Upper lobe of left lung (tissue), 6 donors: Measurements from ENCODE around the gene DACT1. TPM values are rescaled to one million over a fixed set of nuclear protein-coding genes. Genes with fewer than 3 reads are reported as not detected.

Experiments
- ATAC-seq, 2 donors: fragments of 200-7000 bp; cut with Tn5 transposase; one replicate each; pipeline ENCODE4 v1.9.1; 2022; ENCODE audit warnings: mild to moderate bottlenecking in 2 of 2, moderate library complexity in 2 of 2; ENCODE audit not compliant: low FRiP score in 2 of 2
- DNase-seq, 2 donors: peaks; one replicate each; pipeline ENCODE4 v3.0.0-alpha.2; 2019 to 2020
- H3K27ac ChIP-seq, 4 donors: fragments of 200-600 bp; sonication (generic); one replicate each; pipeline ENCODE4 v1.5.1; 2016 to 2019
- H3K27me3 ChIP-seq, 4 donors: fragments of 200-600 bp; sonication (generic); one replicate each; pipeline ENCODE4 v1.5.1; 2017 to 2019
- H3K36me3 ChIP-seq, 4 donors: fragments of 200-600 bp; sonication (generic); one replicate each; pipeline ENCODE4 v1.5.1; 2016 to 2019
- H3K4me1 ChIP-seq, 4 donors: fragments of 200-600 bp; sonication (generic); one replicate each; pipeline ENCODE4 v1.5.1; 2018 to 2019
- H3K4me3 ChIP-seq, 4 donors: fragments of 200-600 bp; sonication (generic); one replicate each; pipeline ENCODE4 v1.5.1; 2017 to 2019; ENCODE audit warnings: mild to moderate bottlenecking in 2 of 4, moderate library complexity in 1 of 4
- H3K9me3 ChIP-seq, 4 donors: fragments of 200-600 bp; sonication (generic); one replicate each; pipeline ENCODE4 v1.5.1; 2018 to 2019
- EP300 ChIP-seq, 4 donors: sonication (generic); formaldehyde crosslinking; IDR thresholded peaks; one replicate each; pipeline ENCODE4 v1.5.1; 2017; ENCODE audit warnings: antibody characterized with exemption in 4 of 4, control low read depth in 2 of 4
- POLR2A ChIP-seq, 4 donors: fragments of 450-650 bp; IDR thresholded peaks; one replicate each; pipeline ENCODE4 v1.5.1; 2016 to 2017; ENCODE audit warnings: antibody characterized with exemption in 4 of 4, mild to moderate bottlenecking in 2 of 4
- POLR2AphosphoS5 ChIP-seq, 2 donors: sonication (generic); formaldehyde crosslinking; IDR thresholded peaks; one replicate each; pipeline ENCODE4 v1.5.1; 2017; ENCODE audit warnings: antibody characterized with exemption in 2 of 2
- WGBS, 2 donors: methylation state at CpG; one replicate each; pipeline ENCODE4 v1.1.5; 2017 to 2018; 5-methylcytosine and 5-hydroxymethylcytosine counted together
- total RNA-seq, 6 donors: library from RNA; depleted of rRNA in 4 of 6; stranded (reverse); fragments of >200 nt in 4 of 6; gene quantifications; one replicate each; pipeline versions ENCODE4 v1.1.0 to v1.2.1, GENCODE V29; 2016 to 2021
- TF ChIP-seq, protein P1 (sequence below), 6 experiments: fragments of 450-650 bp in 4 of 6; fragments of 200-600 bp in 2 of 6; sonication (generic) in 2 of 6; IDR thresholded peaks; one replicate each; pipeline ENCODE4 v1.5.1; 2016 to 2019; ENCODE audit warnings: antibody characterized with exemption in 6 of 6
- donor health status: DM: no; HTN: no; CAD: no; lungs with moderate emphysema.
- donor health status: DM: no; HTN: yes; CAD: no; lungs with severe emphysema.

DACT1 gene
- total RNA-seq, 6 donors from 2014 or later = 1.0 to 8.1 (median 4.5) TPM

DNA sequence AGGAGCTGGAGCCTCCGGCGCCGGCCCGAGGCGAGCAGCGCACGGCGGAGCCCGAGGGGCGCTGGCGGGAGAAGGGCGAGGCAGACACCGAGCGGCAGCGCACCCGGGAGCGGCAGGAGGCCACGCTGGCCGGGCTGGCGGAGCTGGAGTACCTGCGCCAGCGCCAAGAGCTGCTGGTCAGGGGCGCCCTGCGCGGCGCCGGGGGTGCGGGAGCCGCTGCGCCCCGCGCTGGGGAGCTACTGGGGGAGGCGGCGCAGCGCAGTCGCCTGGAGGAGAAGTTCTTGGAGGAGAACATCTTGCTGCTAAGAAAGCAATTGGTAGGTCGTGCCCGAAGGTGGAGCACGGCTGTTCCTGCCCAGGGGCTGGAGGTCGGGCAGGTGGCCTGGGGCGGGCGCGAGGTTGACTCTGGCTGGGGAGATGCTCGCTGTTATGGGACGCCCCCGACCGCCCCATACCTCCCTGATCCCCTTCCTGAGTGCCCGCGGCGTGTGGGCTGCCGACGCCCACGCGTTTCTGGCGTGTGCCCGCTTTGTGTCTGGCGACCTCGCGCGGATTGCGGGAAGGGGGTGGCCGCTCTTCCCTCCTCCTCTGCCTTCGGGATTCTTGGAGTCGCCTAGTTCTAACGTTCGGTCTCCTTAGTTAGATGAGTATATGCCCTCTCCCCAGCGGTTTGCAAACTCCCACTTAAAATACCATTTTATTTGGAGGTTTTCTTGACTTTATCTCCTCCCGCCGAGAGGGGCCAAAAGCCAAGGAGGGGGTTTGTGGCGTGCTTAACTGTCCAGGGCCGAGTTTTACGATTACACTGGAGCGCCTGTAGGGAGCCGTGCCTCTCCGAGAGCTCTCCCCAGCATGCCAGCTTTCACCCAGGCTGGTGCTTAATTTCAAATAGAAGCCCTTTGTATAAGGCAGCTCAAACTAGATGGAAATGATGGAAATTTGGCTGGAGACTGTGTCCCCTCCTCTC lies 752 bp downstream of the DACT1 start:
- TF ChIP-seq, protein P1, sequence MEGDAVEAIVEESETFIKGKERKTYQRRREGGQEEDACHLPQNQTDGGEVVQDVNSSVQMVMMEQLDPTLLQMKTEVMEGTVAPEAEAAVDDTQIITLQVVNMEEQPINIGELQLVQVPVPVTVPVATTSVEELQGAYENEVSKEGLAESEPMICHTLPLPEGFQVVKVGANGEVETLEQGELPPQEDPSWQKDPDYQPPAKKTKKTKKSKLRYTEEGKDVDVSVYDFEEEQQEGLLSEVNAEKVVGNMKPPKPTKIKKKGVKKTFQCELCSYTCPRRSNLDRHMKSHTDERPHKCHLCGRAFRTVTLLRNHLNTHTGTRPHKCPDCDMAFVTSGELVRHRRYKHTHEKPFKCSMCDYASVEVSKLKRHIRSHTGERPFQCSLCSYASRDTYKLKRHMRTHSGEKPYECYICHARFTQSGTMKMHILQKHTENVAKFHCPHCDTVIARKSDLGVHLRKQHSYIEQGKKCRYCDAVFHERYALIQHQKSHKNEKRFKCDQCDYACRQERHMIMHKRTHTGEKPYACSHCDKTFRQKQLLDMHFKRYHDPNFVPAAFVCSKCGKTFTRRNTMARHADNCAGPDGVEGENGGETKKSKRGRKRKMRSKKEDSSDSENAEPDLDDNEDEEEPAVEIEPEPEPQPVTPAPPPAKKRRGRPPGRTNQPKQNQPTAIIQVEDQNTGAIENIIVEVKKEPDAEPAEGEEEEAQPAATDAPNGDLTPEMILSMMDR (IDR thresholded peaks at IDR 0.05) = peak in 1 of 6 experiments; percentile 8
- no peak for TF ChIP-seq POLR2AphosphoS5 (IDR thresholded peaks at IDR 0.05)
- H3K27ac ChIP-seq = peak overlapping the region; percentile 64 to 88 (median 82)
- peak overlapping the region; percentile 55 to 75 (median 73) for H3K4me3 ChIP-seq
- peaks cover 0 to 4% (median 0%) of the 10 kb centered on the region in 4 donors for H3K27me3 ChIP-seq
- no peaks in the 10 kb centered on the region for H3K9me3 ChIP-seq
- WGBS, 2 donors = 0 to 1% methylated on average over 45 to 47 of the region's 75 CpGs
- ATAC-seq (peak in 1 of 2 donors; percentile 38), DNase-seq (peak in 1 of 2 donors; percentile 89)
- H3K36me3 ChIP-seq = peaks cover 0 to 10% (median 0%) of the 10 kb centered on the region in 4 donors
- peaks cover 17 to 37% (median 20%) of the 10 kb centered on the region in 4 donors for H3K4me1 ChIP-seq

DNA sequence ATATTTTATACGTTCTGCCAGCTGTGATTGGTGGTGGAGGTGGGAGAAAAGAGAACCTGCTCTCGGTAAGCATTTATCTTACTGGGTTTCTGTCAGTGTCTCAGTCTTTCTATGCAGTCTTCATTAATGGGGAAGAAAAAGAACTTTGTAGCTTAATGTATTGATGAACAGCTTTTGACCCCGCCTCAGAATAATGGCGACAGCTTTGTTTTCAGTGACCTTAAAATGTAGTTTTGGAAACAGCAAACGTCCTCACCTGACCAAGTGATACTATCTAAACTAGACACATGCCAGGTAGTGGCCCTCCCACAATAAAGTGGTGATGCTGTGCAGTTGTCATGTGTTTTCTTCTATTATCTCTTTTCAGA lies 1.4 kb downstream of the DACT1 start:
- Histone ChIP-seq H3K4me3 (peak overlapping the region in 3 of 4 donors; percentile 55 to 75 (median 74)), H3K4me1 (peaks cover 18 to 37% (median 20%) of the 10 kb centered on the region in 4 donors), H3K36me3 (peaks cover 0 to 10% (median 0%) of the 10 kb centered on the region in 4 donors), H3K9me3 (no peaks in the 10 kb centered on the region), H3K27ac (peak overlapping the region in 2 of 4 donors; percentile 84 to 88), H3K27me3 (peaks cover 0 to 4% (median 0%) of the 10 kb centered on the region in 4 donors)
- ATAC-seq (no peak), DNase-seq (no peak)
- whole genome bisulfite sequencing, 2 donors = 16 to 31% methylated on average over 5 of the region's 5 CpGs
- TF ChIP-seq EP300 (IDR thresholded peaks at IDR 0.05) (no peak), POLR2AphosphoS5 (IDR thresholded peaks at IDR 0.05) (no peak), POLR2A (IDR thresholded peaks at IDR 0.05) (no peak)
- TF ChIP-seq, protein P1 (IDR thresholded peaks at IDR 0.05) = no peak

DNA sequence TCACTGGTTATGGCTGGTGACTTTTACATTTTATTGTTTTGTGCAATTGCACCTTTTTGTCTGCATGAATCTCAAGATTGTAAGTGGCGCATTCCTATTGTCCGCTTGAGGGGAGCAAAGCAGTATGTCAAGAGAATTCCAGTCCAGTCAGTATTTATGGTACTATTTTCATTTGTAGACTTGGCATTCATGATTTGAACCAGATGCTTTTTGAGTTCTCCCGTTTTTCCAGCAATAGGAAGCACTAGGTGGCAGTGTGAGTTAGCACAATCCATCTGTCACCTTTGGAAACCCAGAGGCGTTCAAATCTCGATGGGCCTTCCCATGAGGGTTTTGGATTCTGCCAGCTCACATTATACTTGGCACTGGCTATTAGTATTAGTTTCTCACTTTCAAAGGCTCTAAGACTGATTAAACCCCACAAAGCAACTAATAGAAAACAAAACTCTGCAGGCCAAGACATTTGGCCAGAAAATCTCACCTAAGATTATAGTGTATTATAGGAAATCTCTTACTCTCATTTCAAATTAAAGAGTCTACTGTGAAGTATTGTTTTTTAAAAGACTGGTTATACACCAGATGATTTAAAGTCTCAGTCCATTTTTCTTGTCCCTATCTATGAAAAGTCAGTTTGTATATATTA lies 2.2 kb downstream of the DACT1 start:
- peak in 1 of 2 donors; percentile 52 for ATAC-seq
- peaks cover 18 to 37% (median 20%) of the 10 kb centered on the region in 4 donors for H3K4me1 ChIP-seq

DNA sequence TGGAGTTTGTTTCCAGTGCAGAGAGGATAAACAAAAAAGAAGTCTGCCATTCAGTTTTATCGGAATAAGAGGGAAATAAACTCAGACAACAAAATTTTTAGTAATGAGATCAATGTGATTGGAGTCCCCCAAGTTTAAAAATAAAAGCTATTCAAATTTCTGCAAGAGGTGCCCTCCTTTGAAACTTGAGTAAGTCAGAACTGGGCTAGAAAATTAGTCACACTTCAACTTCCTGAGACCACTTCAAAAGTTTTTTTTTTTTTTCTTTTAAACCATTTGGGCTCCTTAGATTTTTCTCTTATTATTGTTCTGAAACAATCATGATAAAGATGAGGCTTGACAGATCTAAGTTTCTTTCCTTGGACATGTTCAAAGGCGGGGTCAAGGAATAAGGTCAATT lies 3.2 kb downstream of the DACT1 start:
- 94 to 95% methylated on average over 2 of the region's 2 CpGs for WGBS, 2 donors
- Histone ChIP-seq H3K36me3 (peaks cover 0 to 20% (median 4%) of the 10 kb centered on the region in 4 donors), H3K27me3 (peaks cover 0 to 4% (median 0%) of the 10 kb centered on the region in 4 donors), H3K4me3 (no peak overlapping the region), H3K9me3 (no peaks in the 10 kb centered on the region), H3K4me1 (peaks cover 18 to 37% (median 20%) of the 10 kb centered on the region in 4 donors), H3K27ac (no peak overlapping the region)
- no peak for ATAC-seq
- no peak for DNase-seq
- TF ChIP-seq POLR2A (IDR thresholded peaks at IDR 0.05) (no peak), POLR2AphosphoS5 (IDR thresholded peaks at IDR 0.05) (no peak), EP300 (IDR thresholded peaks at IDR 0.05) (no peak)
- TF ChIP-seq, protein P1 (IDR thresholded peaks at IDR 0.05) = no peak

More for the DNA sequence above, 2.2 kb downstream of the DACT1 start:
- H3K4me3 ChIP-seq = peak overlapping the region in 2 of 4 donors; percentile 74 to 75
- H3K27ac ChIP-seq = no peak overlapping the region
- H3K36me3 ChIP-seq = peaks cover 0 to 13% (median 0%) of the 10 kb centered on the region in 4 donors
- TF ChIP-seq, protein P1 (IDR thresholded peaks at IDR 0.05) = peak; percentile 22 to 60 (median 36)
- no peak for TF ChIP-seq POLR2A (IDR thresholded peaks at IDR 0.05)
- H3K9me3 ChIP-seq = no peaks in the 10 kb centered on the region
- WGBS, 2 donors = 26 to 28% methylated on average over 5 of the region's 5 CpGs
- peak in 1 of 2 donors; percentile 36 for DNase-seq
- peaks cover 0 to 4% (median 0%) of the 10 kb centered on the region in 4 donors for H3K27me3 ChIP-seq
